Ishikawa (cell line): ENCODE results near the gene ARFGAP3.

Source experiments
- EP300 ChIP-seq: IDR thresholded peaks from 2 replicates; pipeline ENCODE4 v1.6.1; 2012; ENCODE audit warnings: borderline replicate concordance
- NFIC ChIP-seq: IDR thresholded peaks from 2 replicates; pipeline ENCODE4 v1.6.1; 2012
- TAF1 ChIP-seq: IDR thresholded peaks from 2 replicates; pipeline ENCODE4 v1.6.1; 2012; ENCODE audit warnings: low read depth, mild to moderate bottlenecking
- TCF12 ChIP-seq: IDR thresholded peaks from 2 replicates; pipeline ENCODE4 v1.6.1; 2012; ENCODE audit warnings: low read depth
- ZBTB7A ChIP-seq: IDR thresholded peaks from 2 replicates; pipeline ENCODE4 v1.6.1; 2012; ENCODE audit warnings: low read depth
- TF ChIP-seq, protein P1 (sequence below): IDR thresholded peaks from 2 replicates; pipeline ENCODE4 v1.6.1; 2012

DNA sequence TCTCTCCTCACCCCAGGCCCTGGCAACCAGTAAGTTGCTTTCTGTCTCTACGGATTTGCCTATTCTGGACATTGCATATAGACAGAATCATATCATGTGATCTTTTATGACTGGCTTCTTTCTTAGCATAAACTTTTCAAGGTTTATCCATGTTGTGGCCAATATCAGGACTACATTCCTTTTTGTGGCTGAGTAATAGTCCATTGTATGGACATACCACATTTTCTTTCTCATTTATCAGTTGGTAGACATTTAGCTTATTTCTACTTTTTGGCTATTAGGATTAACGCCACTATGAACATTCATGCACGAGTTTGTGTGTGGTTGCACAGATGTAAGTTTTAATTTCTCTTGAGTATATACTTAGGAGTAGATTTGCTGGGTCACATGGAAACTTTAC lies 35.7 kb downstream of the ARFGAP3 start:
- TF ChIP-seq EP300 (no peak), TAF1 (no peak), TCF12 (no peak), ZBTB7A (no peak), NFIC (no peak)
- TF ChIP-seq, protein P1, sequence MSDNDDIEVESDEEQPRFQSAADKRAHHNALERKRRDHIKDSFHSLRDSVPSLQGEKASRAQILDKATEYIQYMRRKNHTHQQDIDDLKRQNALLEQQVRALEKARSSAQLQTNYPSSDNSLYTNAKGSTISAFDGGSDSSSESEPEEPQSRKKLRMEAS = no peak
